MV-4-11 (cell line): ENCODE results near the gene ABTB2.

Experiments
- DNase-seq: peaks from one replicate; lab custom pipeline; 2025; lab: John Stamatoyannopoulos, UW

The ABTB2 gene

DNA sequence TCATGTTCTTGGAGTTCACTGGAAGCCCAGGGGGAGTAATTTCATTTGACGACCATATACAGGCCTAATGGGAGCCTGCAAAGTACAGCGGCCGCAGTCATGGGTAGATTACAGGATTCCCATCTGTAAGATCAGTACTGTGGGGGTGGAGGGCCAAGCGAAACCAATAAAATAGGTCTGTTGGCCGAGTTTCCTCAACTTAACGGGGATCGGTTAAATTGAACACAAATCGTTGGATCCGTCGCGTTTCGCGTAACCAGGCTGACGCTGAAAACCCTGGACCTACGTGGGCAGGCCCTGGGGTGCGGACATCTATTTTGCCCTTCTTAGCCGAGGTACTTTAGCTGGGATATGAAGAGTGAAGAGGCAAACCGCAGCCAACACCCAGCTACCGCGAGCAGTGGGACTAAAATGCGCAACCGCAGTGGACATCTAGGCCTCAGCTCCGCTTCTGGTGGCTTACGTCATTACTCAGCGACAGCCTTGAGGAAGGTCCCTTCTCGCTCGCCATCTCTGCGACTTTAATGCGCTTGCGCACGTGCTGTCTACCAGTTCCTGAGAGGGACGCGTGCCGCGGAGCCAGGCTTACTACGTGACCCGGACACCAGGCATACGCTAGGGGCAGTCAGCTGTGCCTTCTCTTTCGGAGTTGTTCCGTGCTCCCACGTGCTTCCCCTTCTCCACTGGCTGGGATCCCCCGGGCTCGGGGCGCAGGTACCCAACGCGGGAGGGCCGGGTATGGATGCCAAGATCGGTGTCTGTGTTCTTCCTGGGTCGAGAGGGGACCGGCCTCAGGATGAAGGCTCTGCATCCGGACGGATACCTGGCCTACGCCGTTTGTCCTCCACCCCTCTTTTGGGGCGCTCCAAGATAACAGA lies 252.5 kb downstream of the ABTB2 start, which contains the start of gene NAT10:
Gene NAT10 (plus strand): TSS at position 551 of the 878 bp plus-strand sequence. CDS start 2,597 bp downstream, outside the sequence.
- DNase-seq = peak; percentile 100

DNA sequence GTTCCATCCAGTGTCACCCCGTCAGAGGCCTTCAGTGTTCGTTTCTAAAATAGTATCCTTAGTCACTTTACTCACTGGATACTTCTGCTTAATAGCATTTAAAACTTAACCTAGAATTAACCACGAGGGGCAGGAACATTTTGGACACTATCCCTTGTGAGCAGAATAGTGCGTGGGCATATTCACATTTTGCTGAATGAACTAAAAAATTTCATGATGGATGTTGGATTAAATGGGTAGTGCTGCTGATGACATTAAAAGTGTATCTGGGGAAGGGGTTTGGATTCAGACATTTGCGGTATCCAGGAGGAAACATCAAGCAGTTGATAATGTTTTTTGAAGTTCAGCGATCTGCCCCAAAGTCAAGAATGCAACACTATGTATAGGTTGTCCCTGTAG lies 253.1 kb downstream of the ABTB2 start:
- DNase-seq = no peak
